Measurements from ENCODE around the gene RNF175. TPM values are rescaled to one million over a fixed set of nuclear protein-coding genes. Genes with fewer than 3 reads are reported as not detected.

The RNF175 gene
- total RNA-seq, 1 experiment from 2014 or later = 5.4 TPM

DNA sequence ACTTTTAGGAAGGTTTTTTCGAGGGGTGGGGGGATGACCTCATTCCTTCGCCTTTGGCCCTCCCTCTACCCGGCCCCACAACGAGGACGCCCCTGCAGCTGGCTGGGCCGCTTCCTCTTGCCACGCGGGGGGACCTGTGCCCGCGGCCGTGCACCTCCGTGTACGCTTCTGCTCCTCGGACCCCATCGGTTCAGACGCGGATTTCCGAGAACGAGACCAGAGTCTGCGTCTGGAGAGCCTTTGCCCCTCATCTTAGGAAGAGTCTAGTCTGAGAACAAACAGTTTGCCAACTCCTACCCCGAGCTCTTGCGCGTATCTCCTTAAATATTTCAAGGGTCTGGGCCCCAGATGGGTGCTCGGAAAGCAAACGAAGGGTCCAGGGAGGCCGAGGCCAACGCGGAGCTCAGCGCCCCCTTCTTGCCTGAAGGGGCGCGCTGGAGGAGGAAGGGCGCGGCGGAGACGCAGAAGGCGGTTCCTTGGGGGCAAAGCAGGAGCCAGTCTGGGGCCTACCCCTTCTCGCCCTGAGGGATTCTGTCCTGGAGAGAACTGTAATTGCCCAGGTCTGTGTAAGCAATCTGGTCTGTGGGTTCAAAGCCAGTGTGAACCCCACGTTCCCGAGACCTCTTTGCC, 32.9 kb upstream of the RNF175 start:
- Mint-ChIP-seq H3K9me3 (no peaks in the 10 kb centered on the region), H3K27me3 (ENCODE audit: low read depth) (no peaks in the 10 kb centered on the region; the same call in 1 of the 2 replicates), H3K4me3 (peak overlapping the region; percentile 84), H3K4me1 (peaks cover 37% of the 10 kb centered on the region), H3K36me3 (peaks cover 6% of the 10 kb centered on the region), H3K27ac (peak overlapping the region; percentile 78)
- peak; percentile 8 for ATAC-seq
- POLR2A ChIA-PET = interaction anchor here (0.5 to 1.5 kb wide), 7 partner anchors 11 to 714 kb away, joined by 3 to 6 read pairs (median 3); no protein-coding TSS in a partner anchor
- DNase-seq (ENCODE audit: low spot score) = peak; percentile 66
- CTCF ChIA-PET = interaction anchor here (0.5 to 3.7 kb wide), 28 partner anchors 12 to 552 kb away, joined by 3 to 47 read pairs (median 4); partner anchors contain the start of gene TLR2
- TF ChIP-seq TCF7 (CRISPR knock-in tag; IDR thresholded peaks at IDR 0.05; ENCODE audit: low read depth) (no peak), ARID4B (CRISPR knock-in tag; IDR thresholded peaks at IDR 0.05; ENCODE audit: borderline replicate concordance) (no peak), ATF2 (CRISPR knock-in tag; IDR thresholded peaks at IDR 0.05; ENCODE audit: borderline replicate concordance, low read depth) (0 out of 2 replicates have a peak, but pooled peaks have one; percentile 23), ZNF219 (CRISPR knock-in tag; IDR thresholded peaks at IDR 0.05; ENCODE audit: borderline replicate concordance) (no peak), RELA (CRISPR knock-in tag; IDR thresholded peaks at IDR 0.05; ENCODE audit: borderline replicate concordance) (no peak), TP53 (CRISPR knock-in tag; IDR thresholded peaks at IDR 0.05) (0 out of 2 replicates have a peak, but pooled peaks have one; percentile 0), ATF6 (CRISPR knock-in tag; IDR thresholded peaks at IDR 0.05) (no peak), NFATC4 (CRISPR knock-in tag; IDR thresholded peaks at IDR 0.05) (no peak), ZNF671 (CRISPR knock-in tag; IDR thresholded peaks at IDR 0.05) (no peak), RORB (CRISPR knock-in tag; IDR thresholded peaks at IDR 0.05) (no peak), JUN (CRISPR knock-in tag; IDR thresholded peaks at IDR 0.05) (no peak), CTCF (IDR thresholded peaks at IDR 0.05) (peak; percentile 33), FOXK1 (CRISPR knock-in tag; IDR thresholded peaks at IDR 0.05) (no peak), SOX15 (CRISPR knock-in tag; IDR thresholded peaks at IDR 0.05) (no peak), E2F4 (CRISPR knock-in tag; IDR thresholded peaks at IDR 0.05; ENCODE audit: borderline replicate concordance, low read depth) (no peak)
- TF ChIP-seq, protein P1, sequence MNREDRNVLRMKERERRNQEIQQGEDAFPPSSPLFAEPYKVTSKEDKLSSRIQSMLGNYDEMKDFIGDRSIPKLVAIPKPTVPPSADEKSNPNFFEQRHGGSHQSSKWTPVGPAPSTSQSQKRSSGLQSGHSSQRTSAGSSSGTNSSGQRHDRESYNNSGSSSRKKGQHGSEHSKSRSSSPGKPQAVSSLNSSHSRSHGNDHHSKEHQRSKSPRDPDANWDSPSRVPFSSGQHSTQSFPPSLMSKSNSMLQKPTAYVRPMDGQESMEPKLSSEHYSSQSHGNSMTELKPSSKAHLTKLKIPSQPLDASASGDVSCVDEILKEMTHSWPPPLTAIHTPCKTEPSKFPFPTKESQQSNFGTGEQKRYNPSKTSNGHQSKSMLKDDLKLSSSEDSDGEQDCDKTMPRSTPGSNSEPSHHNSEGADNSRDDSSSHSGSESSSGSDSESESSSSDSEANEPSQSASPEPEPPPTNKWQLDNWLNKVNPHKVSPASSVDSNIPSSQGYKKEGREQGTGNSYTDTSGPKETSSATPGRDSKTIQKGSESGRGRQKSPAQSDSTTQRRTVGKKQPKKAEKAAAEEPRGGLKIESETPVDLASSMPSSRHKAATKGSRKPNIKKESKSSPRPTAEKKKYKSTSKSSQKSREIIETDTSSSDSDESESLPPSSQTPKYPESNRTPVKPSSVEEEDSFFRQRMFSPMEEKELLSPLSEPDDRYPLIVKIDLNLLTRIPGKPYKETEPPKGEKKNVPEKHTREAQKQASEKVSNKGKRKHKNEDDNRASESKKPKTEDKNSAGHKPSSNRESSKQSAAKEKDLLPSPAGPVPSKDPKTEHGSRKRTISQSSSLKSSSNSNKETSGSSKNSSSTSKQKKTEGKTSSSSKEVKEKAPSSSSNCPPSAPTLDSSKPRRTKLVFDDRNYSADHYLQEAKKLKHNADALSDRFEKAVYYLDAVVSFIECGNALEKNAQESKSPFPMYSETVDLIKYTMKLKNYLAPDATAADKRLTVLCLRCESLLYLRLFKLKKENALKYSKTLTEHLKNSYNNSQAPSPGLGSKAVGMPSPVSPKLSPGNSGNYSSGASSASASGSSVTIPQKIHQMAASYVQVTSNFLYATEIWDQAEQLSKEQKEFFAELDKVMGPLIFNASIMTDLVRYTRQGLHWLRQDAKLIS (CRISPR knock-in tag; IDR thresholded peaks at IDR 0.05; ENCODE audit: borderline replicate concordance) = no peak
- TF ChIP-seq, protein P2, sequence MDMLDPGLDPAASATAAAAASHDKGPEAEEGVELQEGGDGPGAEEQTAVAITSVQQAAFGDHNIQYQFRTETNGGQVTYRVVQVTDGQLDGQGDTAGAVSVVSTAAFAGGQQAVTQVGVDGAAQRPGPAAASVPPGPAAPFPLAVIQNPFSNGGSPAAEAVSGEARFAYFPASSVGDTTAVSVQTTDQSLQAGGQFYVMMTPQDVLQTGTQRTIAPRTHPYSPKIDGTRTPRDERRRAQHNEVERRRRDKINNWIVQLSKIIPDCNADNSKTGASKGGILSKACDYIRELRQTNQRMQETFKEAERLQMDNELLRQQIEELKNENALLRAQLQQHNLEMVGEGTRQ (CRISPR knock-in tag; IDR thresholded peaks at IDR 0.05) = no peak
